Measurements from ENCODE around the gene B4GALT7. TPM values are rescaled to one million over a fixed set of nuclear protein-coding genes. Genes with fewer than 3 reads are reported as not detected.
"Not testable (repeated sequence)": the region's sequence is repeated elsewhere in the genome, so short reads cannot be mapped to it uniquely, and the experiment has no call there.

The B4GALT7 gene
- total RNA-seq, 6 donors from 2014 or later: 17.2 to 30.4 (median 23.0) TPM

DNA sequence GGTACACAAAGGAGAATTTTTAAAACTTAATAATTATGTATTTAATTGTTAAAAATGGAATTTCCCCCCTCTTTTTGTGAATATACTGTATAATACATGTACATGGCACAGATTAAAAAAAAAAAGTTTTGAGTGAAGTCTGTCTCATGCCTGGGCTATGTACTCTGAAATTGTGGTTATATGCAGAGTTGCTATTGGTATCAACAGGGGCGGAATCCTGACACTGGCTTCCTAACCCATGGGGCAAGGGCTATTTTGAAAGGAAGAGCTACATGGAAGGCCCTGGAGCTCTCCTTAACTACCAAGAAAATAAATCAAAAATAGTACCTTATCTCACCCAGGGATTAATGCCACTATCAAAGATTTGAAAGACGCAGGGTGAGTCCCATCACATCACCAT is 44.7 kb upstream of the B4GALT7 start:
- ATAC-seq (ENCODE audit: low FRiP score in 2 of 2): no peak
- TF ChIP-seq, protein P1, sequence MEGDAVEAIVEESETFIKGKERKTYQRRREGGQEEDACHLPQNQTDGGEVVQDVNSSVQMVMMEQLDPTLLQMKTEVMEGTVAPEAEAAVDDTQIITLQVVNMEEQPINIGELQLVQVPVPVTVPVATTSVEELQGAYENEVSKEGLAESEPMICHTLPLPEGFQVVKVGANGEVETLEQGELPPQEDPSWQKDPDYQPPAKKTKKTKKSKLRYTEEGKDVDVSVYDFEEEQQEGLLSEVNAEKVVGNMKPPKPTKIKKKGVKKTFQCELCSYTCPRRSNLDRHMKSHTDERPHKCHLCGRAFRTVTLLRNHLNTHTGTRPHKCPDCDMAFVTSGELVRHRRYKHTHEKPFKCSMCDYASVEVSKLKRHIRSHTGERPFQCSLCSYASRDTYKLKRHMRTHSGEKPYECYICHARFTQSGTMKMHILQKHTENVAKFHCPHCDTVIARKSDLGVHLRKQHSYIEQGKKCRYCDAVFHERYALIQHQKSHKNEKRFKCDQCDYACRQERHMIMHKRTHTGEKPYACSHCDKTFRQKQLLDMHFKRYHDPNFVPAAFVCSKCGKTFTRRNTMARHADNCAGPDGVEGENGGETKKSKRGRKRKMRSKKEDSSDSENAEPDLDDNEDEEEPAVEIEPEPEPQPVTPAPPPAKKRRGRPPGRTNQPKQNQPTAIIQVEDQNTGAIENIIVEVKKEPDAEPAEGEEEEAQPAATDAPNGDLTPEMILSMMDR (IDR thresholded peaks at IDR 0.05): no peak
- no peak for TF ChIP-seq EP300 (IDR thresholded peaks at IDR 0.05)
- TF ChIP-seq POLR2AphosphoS5 (IDR thresholded peaks at IDR 0.05): no peak
- TF ChIP-seq POLR2A (IDR thresholded peaks at IDR 0.05): no peak
- H3K4me3 ChIP-seq: peak overlapping the region in 2 of 4 donors; percentile 98 to 100
- H3K27me3 ChIP-seq: no peaks in the 10 kb centered on the region
- DNase-seq: no peak
- no peak overlapping the region for H3K27ac ChIP-seq
- no peaks in the 10 kb centered on the region for H3K9me3 ChIP-seq
- H3K36me3 ChIP-seq: peaks cover 0 to 15% (median 2%) of the 10 kb centered on the region in 4 donors
- WGBS, 2 donors: 100% methylated on average over 2 of the region's 2 CpGs
- H3K4me1 ChIP-seq: peaks cover 13 to 31% (median 24%) of the 10 kb centered on the region in 4 donors

GRCh38 chr5:177555665-177556064 is 44.3 kb upstream of the B4GALT7 start:
- no peak for ATAC-seq (ENCODE audit: low FRiP score in 2 of 2)
- 94 to 95% methylated on average over 5 of the region's 5 CpGs for WGBS, 2 donors

GRCh38 chr5:177557041-177557647 is 42.8 kb upstream of the B4GALT7 start:
- TF ChIP-seq POLR2A (IDR thresholded peaks at IDR 0.05) (no peak), POLR2AphosphoS5 (IDR thresholded peaks at IDR 0.05) (no peak), EP300 (IDR thresholded peaks at IDR 0.05) (no peak)
- TF ChIP-seq, protein P1 (IDR thresholded peaks at IDR 0.05): no peak
- 48 to 57% methylated on average over 4 of the region's 4 CpGs for WGBS, 2 donors
- H3K36me3 ChIP-seq: peaks cover 0 to 3% (median 0%) of the 10 kb centered on the region in 4 donors
- ATAC-seq (ENCODE audit: low FRiP score in 2 of 2) (no peak), DNase-seq (no peak)
- peaks cover 0 to 4% (median 0%) of the 10 kb centered on the region in 4 donors for H3K9me3 ChIP-seq
- peaks cover 13 to 24% (median 21%) of the 10 kb centered on the region in 4 donors for H3K4me1 ChIP-seq
- H3K4me3 ChIP-seq: no peak overlapping the region
- H3K27me3 ChIP-seq: no peaks in the 10 kb centered on the region
- no peak overlapping the region for H3K27ac ChIP-seq

More at GRCh38 chr5:177555665-177556064, 44.3 kb upstream of the B4GALT7 start:
- H3K4me1 ChIP-seq: peaks cover 13 to 31% (median 24%) of the 10 kb centered on the region in 4 donors
- no peak overlapping the region for H3K27ac ChIP-seq
- DNase-seq: no peak
- no peaks in the 10 kb centered on the region for H3K27me3 ChIP-seq
- H3K36me3 ChIP-seq: peaks cover 0 to 11% (median 2%) of the 10 kb centered on the region in 4 donors
- H3K9me3 ChIP-seq: no peaks in the 10 kb centered on the region
- H3K4me3 ChIP-seq: no peak overlapping the region
- TF ChIP-seq EP300 (IDR thresholded peaks at IDR 0.05) (no peak), POLR2AphosphoS5 (IDR thresholded peaks at IDR 0.05) (no peak), POLR2A (IDR thresholded peaks at IDR 0.05) (no peak)
- TF ChIP-seq, protein P1 (IDR thresholded peaks at IDR 0.05): no peak

GRCh38 chr5:177557796-177558195 is 42.1 kb upstream of the B4GALT7 start:
- Histone ChIP-seq H3K27ac (no peak overlapping the region), H3K4me1 (peaks cover 7 to 17% (median 15%) of the 10 kb centered on the region in 4 donors), H3K27me3 (no peaks in the 10 kb centered on the region), H3K36me3 (no peaks in the 10 kb centered on the region), H3K9me3 (peaks cover 0 to 4% (median 0%) of the 10 kb centered on the region in 4 donors), H3K4me3 (no peak overlapping the region)
- 83 to 91% methylated on average over 4 to 5 of the region's 5 CpGs for WGBS, 2 donors
- no peak for ATAC-seq (ENCODE audit: low FRiP score in 2 of 2)
- no peak for TF ChIP-seq POLR2AphosphoS5 (IDR thresholded peaks at IDR 0.05)
- TF ChIP-seq, protein P1 (IDR thresholded peaks at IDR 0.05): no peak
- no peak for TF ChIP-seq POLR2A (IDR thresholded peaks at IDR 0.05)
- TF ChIP-seq EP300 (IDR thresholded peaks at IDR 0.05): no peak
- DNase-seq: no peak

- WGBS, 2 donors: 56 to 59% methylated on average over 8 of the region's 8 CpGs
- H3K27ac ChIP-seq; H3K4me1 ChIP-seq; H3K9me3 ChIP-seq; H3K4me3 ChIP-seq; H3K36me3 ChIP-seq; ATAC-seq (ENCODE audit: low FRiP score in 2 of 2); H3K27me3 ChIP-seq; DNase-seq: not testable (repeated sequence)
Observed at GRCh38 chr5:177559446-177559941, 40.4 kb upstream of the B4GALT7 start.
